Natural killer cell (primary cell): ENCODE data around the gene UGT1A10. TPM values are rescaled to one million over a fixed set of nuclear protein-coding genes. Genes with fewer than 3 reads are reported as not detected.
"Not testable (repeated sequence)": the region's sequence is repeated elsewhere in the genome, so short reads cannot be mapped to it uniquely, and the experiment has no call there.

Experiments used
- ATAC-seq, 3 donors: fragments of 150-1000 bp in 2 of 3; fragments of 200-7000 bp in 1 of 3; cut with Tn5 transposase; 1 replicate in 1 of 3; 2 replicates in 2 of 3; pipeline ENCODE4 v1.10.0; 2021; ENCODE audit warnings: mild to moderate bottlenecking in 2 of 3, moderate library complexity in 2 of 3
- DNase-seq, 2 donors: peaks; one replicate each; pipeline versions ENCODE4 v3.0.0 to v3.0.0-alpha.2; 2013 to 2021; ENCODE audit warnings: mixed read lengths in 1 of 2
- H3K27ac ChIP-seq: one replicate; pipeline ENCODE4 v1.5.1; 2013; ENCODE audit warnings: mild to moderate bottlenecking, low read length
- H3K27me3 ChIP-seq: one replicate; pipeline ENCODE4 v1.6.1; 2013; ENCODE audit warnings: low read length; ENCODE audit not compliant: control insufficient read depth, insufficient read depth
- H3K36me3 ChIP-seq: one replicate; pipeline ENCODE4 v1.6.1; 2013; ENCODE audit warnings: low read length; ENCODE audit not compliant: control insufficient read depth, insufficient read depth
- H3K4me1 ChIP-seq: one replicate; pipeline ENCODE4 v1.6.1; 2013; ENCODE audit warnings: low read length; ENCODE audit not compliant: control insufficient read depth, insufficient read depth
- H3K4me3 ChIP-seq: one replicate; pipeline ENCODE4 v1.5.1; 2013; ENCODE audit warnings: low read length
- H3K9me3 ChIP-seq: one replicate; pipeline ENCODE4 v1.6.1; 2013; ENCODE audit warnings: low read length; ENCODE audit not compliant: control insufficient read depth, insufficient read depth
- H3K27ac Mint-ChIP-seq, 2 donors: one replicate each; pipeline ENCODE4 v1.8.0; 2022; ENCODE audit warnings: mild to moderate bottlenecking in 2 of 2, mixed read lengths in 2 of 2, moderate library complexity in 1 of 2
- H3K27me3 Mint-ChIP-seq, 2 donors: one replicate each; pipeline ENCODE4 v1.8.0; 2022; ENCODE audit warnings: low read depth in 2 of 2, mixed read lengths in 2 of 2
- H3K36me3 Mint-ChIP-seq: one replicate; pipeline ENCODE4 v1.8.0; 2022; ENCODE audit warnings: mixed read lengths
- H3K4me1 Mint-ChIP-seq, 2 donors: one replicate each; pipeline ENCODE4 v1.8.0; 2022; ENCODE audit warnings: mixed read lengths in 2 of 2
- H3K4me3 Mint-ChIP-seq: one replicate; pipeline ENCODE4 v1.8.0; 2022; ENCODE audit warnings: mild to moderate bottlenecking, moderate library complexity, mixed read lengths
- H3K9me3 Mint-ChIP-seq, 2 donors: one replicate each; pipeline ENCODE4 v1.8.0; 2022; ENCODE audit warnings: mixed read lengths in 2 of 2
- WGBS: methylation state at CpG from one replicate; pipeline ENCODE4 v1.1.7; 2013; ENCODE audit warnings: missing lambda C conversion rate; ENCODE audit not compliant: insufficient coverage; 5-methylcytosine and 5-hydroxymethylcytosine counted together
- intact Hi-C: fragments of 100-400 bp; cut with micrococcal nuclease; formaldehyde crosslinking; loops from one replicate; pipeline ENCODE4 v1.14.2; 2022
- total RNA-seq, 4 donors: library from RNA; stranded (reverse); fragments of 120-200 nt in 1 of 4; gene quantifications; one replicate each; pipeline versions ENCODE4 v1.2.3 to v1.2.4, GENCODE V29; 2013 to 2022
- TF ChIP-seq, protein P1 (sequence below): fragments of 200-600 bp; IDR thresholded peaks from one replicate; pipeline ENCODE4 v1.8.0; 2022; ENCODE audit warnings: antibody characterized with exemption

UGT1A10 gene
- total RNA-seq, 3 donors from 2014 or later (not counting 1 experiment from before 2014, with no cell fraction given) = not detected

DNA sequence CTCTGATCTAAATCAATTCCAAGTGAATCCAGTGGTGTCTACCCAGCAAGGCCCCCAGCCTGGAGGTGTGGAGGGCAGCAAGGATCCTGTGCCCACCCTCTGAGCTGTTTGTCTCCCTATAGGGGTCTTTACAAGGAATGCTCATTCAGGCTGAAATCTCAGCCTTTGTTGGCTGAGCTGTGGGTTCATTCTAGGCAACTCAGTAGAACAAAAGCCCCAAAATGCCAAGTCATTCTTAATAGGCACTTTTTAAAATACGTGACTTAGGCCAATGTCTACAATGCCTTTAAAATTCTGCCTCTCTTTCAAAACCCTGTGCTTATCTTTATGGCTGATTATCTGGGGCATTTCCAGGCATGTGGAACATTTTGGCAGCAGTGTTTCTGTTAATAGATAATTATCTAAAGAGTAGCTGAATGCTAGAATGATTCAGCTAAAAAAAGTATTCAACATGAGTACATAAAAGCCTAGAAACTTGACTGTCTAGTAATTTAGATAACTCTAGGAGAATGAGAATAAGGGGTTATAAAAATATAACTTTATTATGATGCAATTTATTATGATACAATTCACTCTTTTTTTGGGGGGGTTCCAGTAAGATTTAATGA is 63.9 kb downstream of the UGT1A10 start:
- Histone ChIP-seq H3K27ac (no peak overlapping the region), H3K4me1 (no peaks in the 10 kb centered on the region), H3K4me3 (no peak overlapping the region), H3K9me3 (no peaks in the 10 kb centered on the region), H3K36me3 (no peaks in the 10 kb centered on the region), H3K27me3 (no peaks in the 10 kb centered on the region)
- H3K4me1 Mint-ChIP-seq = no peaks in the 10 kb centered on the region
- intact Hi-C loops = no loop called here
- TF ChIP-seq, protein P1, sequence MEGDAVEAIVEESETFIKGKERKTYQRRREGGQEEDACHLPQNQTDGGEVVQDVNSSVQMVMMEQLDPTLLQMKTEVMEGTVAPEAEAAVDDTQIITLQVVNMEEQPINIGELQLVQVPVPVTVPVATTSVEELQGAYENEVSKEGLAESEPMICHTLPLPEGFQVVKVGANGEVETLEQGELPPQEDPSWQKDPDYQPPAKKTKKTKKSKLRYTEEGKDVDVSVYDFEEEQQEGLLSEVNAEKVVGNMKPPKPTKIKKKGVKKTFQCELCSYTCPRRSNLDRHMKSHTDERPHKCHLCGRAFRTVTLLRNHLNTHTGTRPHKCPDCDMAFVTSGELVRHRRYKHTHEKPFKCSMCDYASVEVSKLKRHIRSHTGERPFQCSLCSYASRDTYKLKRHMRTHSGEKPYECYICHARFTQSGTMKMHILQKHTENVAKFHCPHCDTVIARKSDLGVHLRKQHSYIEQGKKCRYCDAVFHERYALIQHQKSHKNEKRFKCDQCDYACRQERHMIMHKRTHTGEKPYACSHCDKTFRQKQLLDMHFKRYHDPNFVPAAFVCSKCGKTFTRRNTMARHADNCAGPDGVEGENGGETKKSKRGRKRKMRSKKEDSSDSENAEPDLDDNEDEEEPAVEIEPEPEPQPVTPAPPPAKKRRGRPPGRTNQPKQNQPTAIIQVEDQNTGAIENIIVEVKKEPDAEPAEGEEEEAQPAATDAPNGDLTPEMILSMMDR = no peak
- H3K9me3 Mint-ChIP-seq = no peaks in the 10 kb centered on the region
- H3K27ac Mint-ChIP-seq = no peak overlapping the region
- 67% methylated on average over 1 of the region's 1 CpG for WGBS
- peaks cover 6% of the 10 kb centered on the region for H3K36me3 Mint-ChIP-seq
- DNase-seq (no peak), ATAC-seq (peak in 1 of 3 donors; percentile 68)
- no peak overlapping the region for H3K4me3 Mint-ChIP-seq
- H3K27me3 Mint-ChIP-seq = peaks cover 13 to 24% of the 10 kb centered on the region in 2 donors

DNA sequence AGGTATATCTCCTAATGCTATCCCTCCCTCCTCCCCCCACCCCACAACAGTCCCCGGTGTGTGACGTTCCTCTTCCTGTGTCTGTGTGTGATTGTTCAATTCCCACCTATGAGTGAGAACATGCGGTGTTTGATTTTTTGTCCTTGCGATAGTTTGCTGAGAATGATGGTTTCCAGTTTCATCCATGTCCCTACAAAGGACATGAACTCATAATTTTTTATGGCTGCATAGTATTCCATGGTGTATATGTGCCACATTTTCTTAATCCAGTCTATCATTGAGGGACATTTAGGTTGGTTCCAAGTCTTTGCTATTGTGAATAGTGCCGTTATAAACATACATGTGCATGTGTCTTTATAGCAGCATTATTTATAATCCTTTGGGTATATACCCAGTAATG is 64.6 kb downstream of the UGT1A10 start:
- intact Hi-C loops, ATAC-seq, H3K36me3 Mint-ChIP-seq, H3K4me3 Mint-ChIP-seq, H3K4me1 ChIP-seq, H3K27ac ChIP-seq, DNase-seq, H3K4me1 Mint-ChIP-seq, H3K9me3 Mint-ChIP-seq, H3K9me3 ChIP-seq, H3K4me3 ChIP-seq, H3K27ac Mint-ChIP-seq, H3K27me3 ChIP-seq, H3K36me3 ChIP-seq: not testable (repeated sequence)
- H3K27me3 Mint-ChIP-seq = peaks cover 13 to 20% of the 10 kb centered on the region in 2 donors
- no CpG with 5 or more reads among the region's 5 CpGs for WGBS

DNA sequence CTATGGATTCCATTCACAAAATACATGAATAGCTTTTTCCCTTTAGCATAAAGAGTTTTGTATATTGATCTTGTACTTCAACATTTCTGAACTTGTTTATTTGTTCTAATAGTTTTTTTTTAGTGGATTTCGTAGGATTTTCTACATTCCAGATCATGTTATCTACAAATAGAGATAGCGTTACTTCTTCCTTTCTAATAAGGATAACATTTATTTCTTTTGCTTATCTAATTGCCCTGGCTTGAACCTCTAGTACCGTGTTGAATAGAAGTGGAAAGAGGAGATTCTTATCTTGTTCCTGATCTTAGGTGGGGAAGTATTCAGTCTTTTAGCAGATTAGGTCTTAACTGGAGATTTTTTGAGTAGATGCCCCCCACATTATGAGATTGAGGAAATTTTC is 66.0 kb downstream of the UGT1A10 start:
- no peak overlapping the region for H3K27ac Mint-ChIP-seq
- TF ChIP-seq, protein P1 = no peak
- no CpG with 5 or more reads among the region's 3 CpGs for WGBS

DNA sequence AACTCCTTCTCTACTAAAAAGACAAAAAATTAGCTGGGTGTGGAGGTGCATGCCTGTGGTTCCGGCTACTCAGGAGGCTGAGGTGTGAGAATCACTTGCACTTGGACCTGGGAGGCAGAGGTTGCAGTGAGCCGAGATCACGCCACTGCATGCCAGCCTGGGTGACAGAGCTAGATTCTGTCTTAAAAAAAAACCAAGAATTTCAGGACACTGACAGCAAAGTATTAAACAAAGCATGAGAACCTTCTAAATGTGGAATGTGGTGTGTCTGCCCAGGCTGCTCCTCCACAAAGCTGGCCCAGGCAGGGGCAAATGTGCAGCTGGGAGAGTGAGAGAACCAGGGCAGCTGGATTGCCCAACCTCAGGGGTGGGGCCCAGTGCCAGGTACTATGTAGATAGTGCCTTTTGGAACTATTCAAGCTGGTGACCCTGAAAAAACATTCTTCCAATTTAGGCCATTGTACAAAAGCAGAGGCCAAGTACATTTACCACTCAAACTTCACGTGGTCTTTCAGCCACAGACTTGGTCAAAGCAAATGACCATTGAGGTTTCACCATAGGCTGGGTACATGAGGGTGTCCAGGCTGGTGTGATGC is 69.8 kb downstream of the UGT1A10 start:
- Mint-ChIP-seq H3K9me3 (no peaks in the 10 kb centered on the region), H3K4me1 (no peaks in the 10 kb centered on the region), H3K36me3 (peaks cover 6% of the 10 kb centered on the region), H3K27me3 (peaks cover 18 to 21% of the 10 kb centered on the region in 2 donors), H3K27ac (no peak overlapping the region), H3K4me3 (no peak overlapping the region)
- Histone ChIP-seq H3K27me3 (no peaks in the 10 kb centered on the region), H3K9me3 (no peaks in the 10 kb centered on the region), H3K4me1 (no peaks in the 10 kb centered on the region), H3K4me3 (no peak overlapping the region), H3K27ac (no peak overlapping the region), H3K36me3 (no peaks in the 10 kb centered on the region)
- DNase-seq (no peak), ATAC-seq (no peak)
- TF ChIP-seq, protein P1 = no peak
- intact Hi-C loops = no loop called here
- 49% methylated on average over 4 of the region's 4 CpGs for WGBS

More for the DNA sequence above, 66.0 kb downstream of the UGT1A10 start:
- H3K27me3 ChIP-seq = no peaks in the 10 kb centered on the region
- no peak for DNase-seq
- H3K4me1 ChIP-seq = no peaks in the 10 kb centered on the region
- H3K27ac ChIP-seq = no peak overlapping the region
- Mint-ChIP-seq H3K36me3 (peaks cover 6% of the 10 kb centered on the region), H3K27me3 (peaks cover 9 to 12% of the 10 kb centered on the region in 2 donors), H3K9me3 (no peaks in the 10 kb centered on the region), H3K4me1 (no peaks in the 10 kb centered on the region), H3K4me3 (no peak overlapping the region)
- ATAC-seq = no peak
- no peaks in the 10 kb centered on the region for H3K9me3 ChIP-seq
- no peak overlapping the region for H3K4me3 ChIP-seq
- no peaks in the 10 kb centered on the region for H3K36me3 ChIP-seq
- intact Hi-C loops = no loop called here
